SK-N-SH (cell line): ENCODE data around the gene ACSBG1. TPM values are rescaled to one million over a fixed set of nuclear protein-coding genes. Genes with fewer than 3 reads are reported as not detected.

Experiments used
- CTCF ChIA-PET: fragments of 300-600, 350-600 bp; formaldehyde crosslinking; extraction: SDS; loops from one replicate; lab custom pipeline; 2021; lab: Yijun Ruan, JAX
- POLR2A ChIA-PET: fragments of 350-600 bp; sonication (Branson Sonifier 250); formaldehyde crosslinking; extraction: SDS; loops from one replicate; lab custom pipeline; 2020; ENCODE audit warnings: antibody characterized with exemption, inconsistent platforms; lab: Yijun Ruan, JAX
- DNase-seq: peaks from one replicate; pipeline ENCODE4 v3.0.0; 2012
- H2AFZ ChIP-seq: fragments of 200-600 bp; sonication (generic); 2 replicates; pipeline ENCODE4 v1.8.1; 2016; ENCODE audit warnings: antibody characterized with exemption, mild to moderate bottlenecking, low read depth
- H3F3A ChIP-seq: fragments of 200-600 bp; sonication (generic); replicated peaks from 2 replicates; pipeline ENCODE3; 2016; ENCODE audit warnings: antibody characterized with exemption, mild to moderate bottlenecking; ENCODE audit not compliant: insufficient read depth
- H3K27ac ChIP-seq, 2 experiments: fragments of 200-500 bp in 1 of 2; fragments of 200-600 bp in 1 of 2; sonication (Bioruptor generic) in 1 of 2; sonication (generic), shearing (Covaris generic) in 1 of 2; 2 replicates each; pipeline versions ENCODE4 v1.5.1 to v1.6.1; 2014 to 2016; ENCODE audit warnings: low read depth in 2 of 2, inconsistent platforms in 1 of 2, low read length in 1 of 2, mild to moderate bottlenecking in 1 of 2, mixed read lengths in 1 of 2
- H3K27me3 ChIP-seq: fragments of 200-600 bp; sonication (generic), shearing (Covaris generic); 2 replicates; pipeline ENCODE4 v1.6.1; 2016; ENCODE audit warnings: mixed run types; ENCODE audit not compliant: insufficient read depth
- H3K36me3 ChIP-seq, 2 experiments: fragments of 200-500 bp in 1 of 2; fragments of 200-600 bp in 1 of 2; sonication (Bioruptor generic) in 1 of 2; sonication (generic) in 1 of 2; replicated peaks in 1 of 2; 2 replicates each; pipeline versions ENCODE3 to v1.5.1; 2014 to 2016; ENCODE audit warnings: low read length in 1 of 2, mild to moderate bottlenecking in 1 of 2; ENCODE audit not compliant: insufficient read depth in 2 of 2, control insufficient read depth in 1 of 2
- H3K4me1 ChIP-seq, 2 experiments: fragments of 200-500 bp in 1 of 2; fragments of 200-600 bp in 1 of 2; sonication (Bioruptor generic) in 1 of 2; sonication (generic), shearing (Covaris generic) in 1 of 2; 2 replicates each; pipeline versions ENCODE4 v1.5.1 to v1.6.1; 2014 to 2016; ENCODE audit warnings: low read depth in 1 of 2, low read length in 1 of 2, mixed run types in 1 of 2; ENCODE audit not compliant: insufficient read depth in 2 of 2, control insufficient read depth in 1 of 2
- H3K4me2 ChIP-seq: fragments of 200-600 bp; sonication (generic), shearing (Covaris generic); 2 replicates; pipeline ENCODE4 v1.6.1; 2017; ENCODE audit warnings: mixed run types
- H3K4me3 ChIP-seq, 2 experiments: fragments of 200-500 bp in 1 of 2; fragments of 200-600 bp in 1 of 2; sonication (Bioruptor generic) in 1 of 2; sonication (generic), shearing (Covaris generic) in 1 of 2; 2 replicates each; pipeline versions ENCODE4 v1.5.1 to v1.8.1; 2014 to 2016; ENCODE audit warnings: low read depth in 2 of 2, inconsistent platforms in 1 of 2, low read length in 1 of 2, mild to moderate bottlenecking in 1 of 2, mixed read lengths in 1 of 2, moderate library complexity in 1 of 2
- H3K79me2 ChIP-seq: fragments of 200-600 bp; sonication (generic); 2 replicates; pipeline ENCODE4 v1.8.1; 2017; ENCODE audit warnings: mild to moderate bottlenecking; ENCODE audit not compliant: insufficient read depth
- H3K9ac ChIP-seq: fragments of 200-600 bp; sonication (generic); 2 replicates; pipeline ENCODE4 v1.6.1; 2017; ENCODE audit warnings: mixed run types
- H3K9me2 ChIP-seq: fragments of 200-600 bp; sonication (generic); 2 replicates; pipeline ENCODE4 v1.6.1; 2017; ENCODE audit warnings: mixed run types
- H3K9me3 ChIP-seq: fragments of 200-600 bp; sonication (generic); 2 replicates; pipeline ENCODE4 v1.6.1; 2017; ENCODE audit warnings: mixed run types, mild to moderate bottlenecking, moderate library complexity
- H4K20me1 ChIP-seq: fragments of 200-600 bp; sonication (generic); 2 replicates; pipeline ENCODE4 v1.6.1; 2017; ENCODE audit warnings: mild to moderate bottlenecking, mixed run types; ENCODE audit not compliant: insufficient read depth
- ELF1 ChIP-seq: IDR thresholded peaks from 2 replicates; pipeline ENCODE4 v1.4.0; 2012
- MXI1 ChIP-seq: IDR thresholded peaks from 2 replicates; pipeline ENCODE4 v1.6.1; 2012; ENCODE audit warnings: mild to moderate bottlenecking, low read depth, low read length, improper control_type of control experiment
- RXRA ChIP-seq: IDR thresholded peaks from 2 replicates; pipeline ENCODE4 v1.4.0; 2012; ENCODE audit warnings: low read depth, mild to moderate bottlenecking, borderline replicate concordance
- TAF1 ChIP-seq: IDR thresholded peaks from 2 replicates; pipeline ENCODE4 v1.6.1; 2012; ENCODE audit warnings: low read depth, mild to moderate bottlenecking, low read length, moderate library complexity, borderline replicate concordance
- TCF12 ChIP-seq: IDR thresholded peaks from 2 replicates; pipeline ENCODE4 v1.4.0; 2012
- YY1 ChIP-seq: IDR thresholded peaks from 2 replicates; pipeline ENCODE4 v1.4.0; 2012; ENCODE audit warnings: low read depth, mild to moderate bottlenecking
- WGBS: methylation state at CpG from one replicate; pipeline ENCODE4 v1.1.6; 2017; ENCODE audit warnings: low lambda C conversion rate; 5-methylcytosine and 5-hydroxymethylcytosine counted together
- polyA plus RNA-seq, 3 experiments: library from polyadenylated mRNA; depleted of rRNA; stranded (reverse); fragments of >200 nt; gene quantifications; 2 replicates each; pipeline ENCODE4 v1.2.3, GENCODE V29; 2012
- TF ChIP-seq, protein P1 (sequence below): IDR thresholded peaks from 2 replicates; pipeline ENCODE4; 2012
- TF ChIP-seq, protein P2 (sequence below): IDR thresholded peaks from 2 replicates; pipeline ENCODE4 v1.4.0; 2012; ENCODE audit warnings: low read depth, borderline replicate concordance

Gene ACSBG1
- polyA plus RNA-seq, 1 of the 3 experiments (the other 2 are of a cell fraction) = under 0.01 TPM

DNA sequence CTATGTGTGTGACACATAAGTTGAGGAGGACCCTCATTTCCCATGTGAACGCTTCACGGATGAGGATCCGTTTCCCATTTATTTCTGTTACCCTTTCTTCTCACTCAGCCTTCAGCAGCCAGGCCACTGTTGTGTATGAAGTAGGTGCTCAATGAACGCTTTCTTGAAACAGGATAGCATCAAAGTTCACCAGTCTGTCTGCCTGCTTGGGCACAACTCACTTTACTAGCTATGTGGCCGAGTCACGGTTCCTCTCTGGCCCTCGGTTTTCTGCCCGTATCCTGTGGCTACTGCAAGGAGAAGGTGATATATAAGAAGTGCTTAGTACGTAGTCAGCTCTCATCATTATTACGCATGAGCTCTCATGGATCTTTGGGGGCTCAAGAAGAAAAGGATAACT, 22.4 kb downstream of the ACSBG1 start (continued):
- TF ChIP-seq RXRA (no peak), YY1 (no peak), TAF1 (no peak), MXI1 (no peak), TCF12 (no peak), ELF1 (no peak)
- TF ChIP-seq, protein P1, sequence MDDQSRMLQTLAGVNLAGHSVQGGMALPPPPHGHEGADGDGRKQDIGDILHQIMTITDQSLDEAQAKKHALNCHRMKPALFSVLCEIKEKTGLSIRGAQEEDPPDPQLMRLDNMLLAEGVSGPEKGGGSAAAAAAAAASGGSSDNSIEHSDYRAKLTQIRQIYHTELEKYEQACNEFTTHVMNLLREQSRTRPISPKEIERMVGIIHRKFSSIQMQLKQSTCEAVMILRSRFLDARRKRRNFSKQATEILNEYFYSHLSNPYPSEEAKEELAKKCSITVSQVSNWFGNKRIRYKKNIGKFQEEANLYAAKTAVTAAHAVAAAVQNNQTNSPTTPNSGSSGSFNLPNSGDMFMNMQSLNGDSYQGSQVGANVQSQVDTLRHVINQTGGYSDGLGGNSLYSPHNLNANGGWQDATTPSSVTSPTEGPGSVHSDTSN = no peak

DNA sequence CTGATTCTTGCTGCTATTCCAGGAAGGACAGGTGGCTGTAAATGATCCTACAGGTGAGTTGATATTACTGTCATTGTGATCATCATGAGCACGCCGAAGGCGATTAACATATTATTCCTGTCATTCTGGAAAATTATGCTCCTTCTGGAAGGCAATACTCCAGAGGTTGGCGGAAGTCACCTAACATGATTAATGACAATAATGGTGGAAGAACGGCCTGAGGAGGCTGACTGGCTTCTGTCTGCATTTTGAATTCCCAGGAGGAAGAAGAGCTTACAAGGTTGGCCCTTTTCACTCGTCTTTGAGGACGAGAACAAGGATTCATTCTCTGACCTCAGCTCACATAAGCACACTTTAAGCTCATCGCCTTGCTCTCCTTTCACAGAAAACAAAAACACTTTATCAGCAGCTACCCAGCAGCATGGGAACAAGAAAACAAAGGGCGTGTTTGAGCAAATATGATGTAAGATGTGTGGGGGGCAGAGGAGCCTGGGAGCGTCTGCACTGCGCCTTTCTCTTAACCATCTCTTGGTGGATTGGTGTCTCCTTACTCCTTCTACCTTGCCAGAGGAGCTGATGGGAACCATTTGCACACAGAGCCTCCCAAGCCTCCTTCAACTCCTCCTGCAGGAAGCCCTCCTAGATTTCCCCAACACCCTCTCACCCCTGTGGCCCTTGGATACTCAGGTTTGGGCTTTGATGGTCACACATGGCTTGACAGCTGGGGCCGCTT, 23.0 kb downstream of the ACSBG1 start:
- Histone ChIP-seq H3K4me2 (no peak overlapping the region), H3F3A (no peaks in the 10 kb centered on the region), H3K9me2 (no peaks in the 10 kb centered on the region), H3K9me3 (no peaks in the 10 kb centered on the region), H3K4me3 (no peak overlapping the region), H3K27ac (no peak overlapping the region), H3K9ac (no peak overlapping the region), H4K20me1 (no peaks in the 10 kb centered on the region), H3K4me1 (peaks cover 14 to 26% of the 10 kb centered on the region in 2 experiments; a peak in 3 of 4 replicates), H3K36me3 (no peaks in the 10 kb centered on the region), H3K79me2 (no peaks in the 10 kb centered on the region), H3K27me3 (no peaks in the 10 kb centered on the region), H2AFZ (no peak overlapping the region)
- CTCF ChIA-PET = interaction anchor here (0.6 to 3.3 kb wide), 7 partner anchors 13 to 252 kb away, joined by 3 to 18 read pairs (median 4); no protein-coding TSS in a partner anchor
- POLR2A ChIA-PET = no interaction called here
- TF ChIP-seq, protein P2, sequence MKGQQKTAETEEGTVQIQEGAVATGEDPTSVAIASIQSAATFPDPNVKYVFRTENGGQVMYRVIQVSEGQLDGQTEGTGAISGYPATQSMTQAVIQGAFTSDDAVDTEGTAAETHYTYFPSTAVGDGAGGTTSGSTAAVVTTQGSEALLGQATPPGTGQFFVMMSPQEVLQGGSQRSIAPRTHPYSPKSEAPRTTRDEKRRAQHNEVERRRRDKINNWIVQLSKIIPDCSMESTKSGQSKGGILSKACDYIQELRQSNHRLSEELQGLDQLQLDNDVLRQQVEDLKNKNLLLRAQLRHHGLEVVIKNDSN = no peak
- DNase-seq = no peak
- WGBS = 93% methylated on average over 12 of the region's 12 CpGs

DNA sequence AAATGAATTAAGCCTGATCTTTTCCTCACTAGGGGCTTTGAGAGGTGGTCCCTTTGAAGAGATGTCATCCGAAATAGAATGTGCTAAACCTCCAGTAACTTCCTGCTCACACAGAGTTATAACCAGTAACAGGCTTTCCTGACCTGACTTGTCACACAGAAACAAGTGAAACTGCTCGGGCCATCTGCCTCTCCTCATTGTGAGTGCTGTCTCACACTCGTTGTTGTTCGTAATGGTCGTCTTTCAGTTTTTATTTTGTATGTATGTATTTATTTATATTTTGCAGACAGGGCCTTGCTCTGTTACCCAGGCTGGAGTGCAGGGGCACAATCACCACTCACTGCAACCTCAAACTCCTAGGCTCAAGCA, 24.0 kb downstream of the ACSBG1 start:
- Histone ChIP-seq H3K36me3 (no peaks in the 10 kb centered on the region), H3K9me3 (no peaks in the 10 kb centered on the region), H2AFZ (no peak overlapping the region), H3K4me1 (peaks cover 11 to 25% of the 10 kb centered on the region in 2 experiments; a peak in 3 of 4 replicates), H3K79me2 (no peaks in the 10 kb centered on the region), H3K4me3 (no peak overlapping the region), H3K9ac (no peak overlapping the region), H3K9me2 (no peaks in the 10 kb centered on the region), H3K4me2 (peak overlapping the region; percentile 30; the same call in 1 of the 2 replicates), H4K20me1 (no peaks in the 10 kb centered on the region), H3K27ac (no peak overlapping the region), H3F3A (no peaks in the 10 kb centered on the region), H3K27me3 (no peaks in the 10 kb centered on the region)
- CTCF ChIA-PET = interaction anchor here (0.6 to 8.2 kb wide), 4 partner anchors 15 to 93 kb away, joined by 3 to 68 read pairs (median 15); no protein-coding TSS in a partner anchor
- DNase-seq = no peak
- POLR2A ChIA-PET = no interaction called here
- no peak for TF ChIP-seq TAF1
- WGBS = 58% methylated on average over 5 of the region's 5 CpGs
